HepG2 (cell line): ENCODE measurements around the gene WIZ. TPM values are rescaled to one million over a fixed set of nuclear protein-coding genes. Genes with fewer than 3 reads are reported as not detected.

ENCODE experiments used
- ATAC-seq: fragments of 200-7000 bp; cut with Tn5 transposase; 3 replicates; pipeline ENCODE4 v1.9.1; 2020; ENCODE audit warnings: mild to moderate bottlenecking, moderate library complexity
- BruUV-seq: library from RNA; stranded (reverse); fragments of 400-500 nt; replicated peaks from 2 replicates; lab custom pipeline; 2021; lab: Mats Ljungman, UMichigan
- CTCF ChIA-PET: fragments of 300-600 bp; formaldehyde crosslinking; extraction: SDS; loops from one replicate; lab custom pipeline; 2021; ENCODE audit warnings: low total read pairs, inconsistent platforms, low intra/inter-chr PET ratio; lab: Yijun Ruan, JAX
- POLR2A ChIA-PET: fragments of 350-600 bp; sonication (Branson Sonifier 250); formaldehyde crosslinking; loops from one replicate; lab custom pipeline; 2020; ENCODE audit warnings: antibody characterized with exemption, inconsistent platforms; lab: Yijun Ruan, JAX
- DNase-seq: peaks from one replicate; pipeline ENCODE4 v3.0.0-alpha.2; 2015; ENCODE audit warnings: low spot score
- FAIRE-seq: peaks from 3 replicates; lab custom pipeline; 2011; peaks lifted over from hg19 to GRCh38; lab: Jason Lieb, UNC
- H2AFZ ChIP-seq: one replicate; pipeline ENCODE4 v1.6.1; 2011; ENCODE audit warnings: low read length, inconsistent platforms
- H3K27ac ChIP-seq: fragments of 300-600 bp; 3 replicates; pipeline ENCODE4 v1.8.0; 2011; ENCODE audit warnings: mixed run types, mild to moderate bottlenecking, mixed read lengths, low read length, inconsistent platforms; ENCODE audit not compliant: insufficient read depth; ENCODE audit errors: extremely low read length
- H3K27me3 ChIP-seq, 2 experiments: fragments of 200-600 bp in 1 of 2; 2 replicates in 1 of 2; 3 replicates in 1 of 2; pipeline versions ENCODE4 v1.6.0 to v1.8.0; 2011; ENCODE audit warnings: low read length in 2 of 2, mild to moderate bottlenecking in 2 of 2, moderate library complexity in 2 of 2, inconsistent platforms in 1 of 2; ENCODE audit not compliant: insufficient read depth in 2 of 2, control insufficient read depth in 1 of 2
- H3K36me3 ChIP-seq, 2 experiments: fragments of 200-600 bp in 1 of 2; replicated peaks in 1 of 2; 2 replicates in 1 of 2; 3 replicates in 1 of 2; pipeline versions ENCODE4 v1.5.1 to v1.8.0; 2011; ENCODE audit warnings: low read length in 2 of 2, inconsistent platforms in 1 of 2; ENCODE audit not compliant: insufficient read depth in 2 of 2, control insufficient read depth in 1 of 2
- H3K4me1 ChIP-seq: 2 replicates; pipeline ENCODE4 v1.5.1; 2012; ENCODE audit warnings: low read length, inconsistent platforms; ENCODE audit not compliant: insufficient read depth
- H3K4me2 ChIP-seq: 2 replicates; pipeline ENCODE4 v1.6.0; 2011; ENCODE audit warnings: low read depth, low read length, inconsistent platforms
- H3K4me3 ChIP-seq, 3 experiments: fragments of 200-600 bp in 1 of 3; sonication (generic), shearing (Covaris generic) in 1 of 3; replicated peaks in 1 of 3; 2 replicates each; pipeline ENCODE4 v1.5.1; 2011 to 2016; ENCODE audit warnings: low read length in 3 of 3, inconsistent platforms in 2 of 3, low read depth in 2 of 3, mild to moderate bottlenecking in 2 of 3, control low read depth in 1 of 3, mixed read lengths in 1 of 3; ENCODE audit not compliant: insufficient read depth in 1 of 3
- H3K79me2 ChIP-seq: one replicate; pipeline ENCODE4 v1.6.1; 2011; ENCODE audit warnings: low read length, inconsistent platforms; ENCODE audit not compliant: insufficient read depth
- H3K9ac ChIP-seq: 2 replicates; pipeline ENCODE4 v1.6.0; 2011; ENCODE audit warnings: mild to moderate bottlenecking, low read depth, low read length, inconsistent platforms; ENCODE audit not compliant: insufficient read depth
- H3K9me3 ChIP-seq: 2 replicates; pipeline ENCODE4 v1.5.1; 2012; ENCODE audit warnings: mild to moderate bottlenecking, low read length
- H4K20me1 ChIP-seq: 2 replicates; pipeline ENCODE4 v1.6.0; 2011; ENCODE audit warnings: inconsistent platforms, mild to moderate bottlenecking, low read length, moderate library complexity; ENCODE audit not compliant: insufficient read depth
- ATM ChIP-seq: fragments of 450-650 bp; IDR thresholded peaks from 2 replicates; pipeline ENCODE4 v1.7.1; 2017; ENCODE audit warnings: mild to moderate bottlenecking, borderline replicate concordance
- BATF2 ChIP-seq: sonication (generic); formaldehyde crosslinking; IDR thresholded peaks from 2 replicates; pipeline ENCODE4 v1.8.0; 2022; ENCODE audit warnings: mild to moderate bottlenecking, missing genetic modification reagents, moderate library complexity
- LBX2 ChIP-seq: sonication (generic); formaldehyde crosslinking; IDR thresholded peaks from 2 replicates; pipeline ENCODE4 v1.5.0; 2020; ENCODE audit warnings: missing genetic modification reagents, mild to moderate bottlenecking, borderline replicate concordance
- MAFG ChIP-seq: sonication (generic); formaldehyde crosslinking; IDR thresholded peaks from 2 replicates; pipeline ENCODE4 v1.5.1; 2020; ENCODE audit warnings: mild to moderate bottlenecking, missing genetic modification reagents
- NONO ChIP-seq, 2 experiments: fragments of 450-650 bp in 1 of 2; sonication (generic) in 1 of 2; formaldehyde crosslinking in 1 of 2; IDR thresholded peaks in 1 of 2; conservative IDR thresholded peaks in 1 of 2; 2 replicates each; pipeline versions ENCODE4 v1.6.1 to v1.8.0; 2017 to 2022; ENCODE audit warnings: mild to moderate bottlenecking in 1 of 2, missing genetic modification reagents in 1 of 2, moderate library complexity in 1 of 2
- NPAS2 ChIP-seq: sonication (generic); formaldehyde crosslinking; IDR thresholded peaks from 2 replicates; pipeline ENCODE4 v1.8.0; 2022; ENCODE audit warnings: mild to moderate bottlenecking, missing genetic modification reagents, borderline replicate concordance
- RAD51 ChIP-seq: fragments of 450-650 bp; IDR thresholded peaks from 2 replicates; pipeline ENCODE4 v1.6.1; 2016; ENCODE audit warnings: borderline replicate concordance
- RARG ChIP-seq: sonication (generic); formaldehyde crosslinking; IDR thresholded peaks from 2 replicates; pipeline ENCODE4 v1.4.0; 2020; ENCODE audit warnings: low read depth, mild to moderate bottlenecking, missing genetic modification reagents
- RFX3 ChIP-seq: IDR thresholded peaks from 2 replicates; pipeline ENCODE4 v1.6.1; 2016; ENCODE audit warnings: missing biosample characterization, missing genetic modification reagents
- WIZ ChIP-seq: sonication (generic); formaldehyde crosslinking; IDR thresholded peaks from 2 replicates; pipeline ENCODE4 v1.5.1; 2020; ENCODE audit warnings: mild to moderate bottlenecking, missing genetic modification reagents
- ZBTB4 ChIP-seq: sonication (generic); formaldehyde crosslinking; IDR thresholded peaks from 2 replicates; pipeline ENCODE4 v1.4.0; 2020; ENCODE audit warnings: missing genetic modification reagents, mild to moderate bottlenecking, borderline replicate concordance
- ZFP62 ChIP-seq: sonication (generic); formaldehyde crosslinking; IDR thresholded peaks from 2 replicates; pipeline ENCODE4 v1.4.0; 2020; ENCODE audit warnings: missing genetic modification reagents
- ZNF251 ChIP-seq: sonication (generic); formaldehyde crosslinking; IDR thresholded peaks from 2 replicates; pipeline ENCODE4 v1.9.0; 2021; ENCODE audit warnings: mild to moderate bottlenecking, missing genetic modification reagents
- ZNF530 ChIP-seq: sonication (generic); formaldehyde crosslinking; IDR thresholded peaks from 2 replicates; pipeline ENCODE4 v1.5.0; 2020; ENCODE audit warnings: low read depth, mild to moderate bottlenecking, missing genetic modification reagents
- ZNF879 ChIP-seq: sonication (generic); formaldehyde crosslinking; IDR thresholded peaks from 2 replicates; pipeline ENCODE4 v1.8.1; 2023; ENCODE audit warnings: missing genetic modification reagents
- WGBS: methylation state at CpG from one replicate; pipeline ENCODE4 v1.1.6; 2017; ENCODE audit warnings: low lambda C conversion rate; 5-methylcytosine and 5-hydroxymethylcytosine counted together
- in situ Hi-C: cut with HindIII; loops from 2 replicates; pipeline ENCODE4 v1.10.0; 2017; ENCODE audit warnings: low pct_unique_long_range_greater_than_20kb; ENCODE audit not compliant: extremely low pct_ligation_motif_present
- intact Hi-C: fragments of 100-400 bp; cut with micrococcal nuclease; formaldehyde crosslinking; loops from one replicate; pipeline ENCODE4 v1.10.0; 2022; ENCODE audit not compliant: unreplicated experiment
- polyA plus RNA-seq, 8 experiments: library from polyadenylated mRNA; depleted of rRNA in 3 of 8; stranded (reverse) in 7 of 8; unstranded in 1 of 8; fragments of >200 nt; fragmentation: Illumina TruSeq in 4 of 8; extraction: Trizol in 4 of 8; gene quantifications; 2 replicates each; pipeline versions ENCODE4 v1.2.1 to v1.2.3, GENCODE V29; 2011 to 2016; ENCODE audit warnings: low read depth in 4 of 8, missing spikeins in 1 of 8, mixed read lengths in 1 of 8; ENCODE audit not compliant: insufficient read depth in 1 of 8
- total RNA-seq, 5 experiments: library from RNA; depleted of rRNA; stranded (reverse); fragments of >200 nt; fragmentation: Illumina TruSeq; extraction: Trizol; gene quantifications; 2 replicates each; pipeline ENCODE4 v1.2.3, GENCODE V29; 2016; ENCODE audit warnings: low read depth in 1 of 5

The WIZ gene
- total and polyA plus RNA-seq, 2 of the 13 experiments (the other 11 are each of a cell fraction or from before 2014, with no cell fraction given), result 4.7 to 4.8 TPM

- Histone ChIP-seq H3K79me2 (no peaks in the 10 kb centered on the region), H3K4me3 (no peak overlapping the region), H4K20me1 (no peaks in the 10 kb centered on the region), H3K4me1 (peaks cover 14% of the 10 kb centered on the region)
- intact Hi-C loops, result no loop called here
- WGBS, result 53% methylated on average over 7 of the region's 10 CpGs
- ChIA-PET CTCF (no interaction called here), POLR2A (no interaction called here)
- no peak for FAIRE-seq
- TF ChIP-seq RFX3 (no peak), LBX2 (CRISPR knock-in tag) (no peak), ZNF879 (CRISPR knock-in tag) (no peak), WIZ (CRISPR knock-in tag) (no peak), MAFG (CRISPR knock-in tag) (no peak)
- TF ChIP-seq, all 625 proteins: peak for 0
- Histone ChIP-seq H3K27ac (no peak overlapping the region), H2AFZ (no peak overlapping the region), H3K36me3 (no peaks in the 10 kb centered on the region), H3K4me2 (no peak overlapping the region), H3K9ac (no peak overlapping the region), H3K9me3 (no peaks in the 10 kb centered on the region), H3K27me3 (no peaks in the 10 kb centered on the region)
- no TSS peak for BruUV-seq
- no peak for ATAC-seq
- no peak for DNase-seq
- in situ Hi-C loops, result no loop called here
Observed at GRCh38 chr19:15443838-15444237, 5.9 kb downstream of the WIZ start.

GRCh38 chr19:15443325-15443724 lies 6.4 kb downstream of the WIZ start:
- DNase-seq (no peak), ATAC-seq (no peak), FAIRE-seq (no peak)
- no peak overlapping the region for H3K27ac ChIP-seq
- H3K27me3 ChIP-seq, result no peaks in the 10 kb centered on the region
- 75% methylated on average over 2 of the region's 3 CpGs for WGBS
- intact Hi-C loops, result no loop called here
- ChIA-PET POLR2A (no interaction called here), CTCF (no interaction called here)
- no peak overlapping the region for H3K9ac ChIP-seq
- H4K20me1 ChIP-seq, result no peaks in the 10 kb centered on the region
- no TSS peak for BruUV-seq
- H3K9me3 ChIP-seq, result no peaks in the 10 kb centered on the region
- peaks cover 14% of the 10 kb centered on the region for H3K4me1 ChIP-seq
- H3K79me2 ChIP-seq, result no peaks in the 10 kb centered on the region
- H3K36me3 ChIP-seq, result no peaks in the 10 kb centered on the region
- no peak overlapping the region for H3K4me3 ChIP-seq
- in situ Hi-C loops, result no loop called here
- no peak overlapping the region for H3K4me2 ChIP-seq
- H2AFZ ChIP-seq, result no peak overlapping the region
- TF ChIP-seq BATF2 (CRISPR knock-in tag), result no peak
- TF ChIP-seq ZNF251 (CRISPR knock-in tag), result no peak
- TF ChIP-seq ZBTB4 (CRISPR knock-in tag), result no peak
- TF ChIP-seq NONO (IDR thresholded peaks at IDR 0.05), result no peak
- TF ChIP-seq NONO (CRISPR knock-in tag; conservative IDR thresholded peaks at IDR 0.05), result no peak
- TF ChIP-seq ZFP62 (CRISPR knock-in tag), result no peak
- no peak for TF ChIP-seq RARG
- TF ChIP-seq NPAS2, result no peak
- TF ChIP-seq ATM, result no peak
- TF ChIP-seq RAD51, result no peak
- no peak for TF ChIP-seq ZNF530 (CRISPR knock-in tag)
